ENCODE measurements around the gene C17orf75. TPM values are rescaled to one million over a fixed set of nuclear protein-coding genes. Genes with fewer than 3 reads are reported as not detected.

C17orf75 gene
- total and polyA plus RNA-seq, 2 of the 8 experiments (the other 6 are each of a cell fraction or from before 2014, with no cell fraction given) = 15.8 to 42.6 TPM

GRCh38 chr17:32341857-32342602 is at the start of gene C17orf75 (continued):
- TF ChIP-seq POLR2A (IDR thresholded peaks at IDR 0.05; ENCODE audit: control extremely low read depth in 1 of 2, low read depth in 2 of 2, low read length in 2 of 2) (peak; percentile 53 to 85), CHD2 (IDR thresholded peaks at IDR 0.05; ENCODE audit: low read length) (peak; percentile 57; the same call in 1 of the 2 replicates), BACH1 (IDR thresholded peaks at IDR 0.05; ENCODE audit: low read length) (no peak), TCF12 (IDR thresholded peaks at IDR 0.05; ENCODE audit: low read depth, low read length) (0 out of 2 replicates have a peak, but pooled peaks have one; percentile 44), POU5F1 (IDR thresholded peaks at IDR 0.05; ENCODE audit: low read depth, low read length) (0 out of 2 replicates have a peak, but pooled peaks have one; percentile 22), SP4 (IDR thresholded peaks at IDR 0.05; ENCODE audit: low read length) (no peak), USF2 (IDR thresholded peaks at IDR 0.05; ENCODE audit: low read length) (no peak), CBX5 (IDR thresholded peaks at IDR 0.05; ENCODE audit: low read depth, low read length) (no peak), SP2 (IDR thresholded peaks at IDR 0.05; ENCODE audit: low read length) (no peak)
- TF ChIP-seq, protein P1, sequence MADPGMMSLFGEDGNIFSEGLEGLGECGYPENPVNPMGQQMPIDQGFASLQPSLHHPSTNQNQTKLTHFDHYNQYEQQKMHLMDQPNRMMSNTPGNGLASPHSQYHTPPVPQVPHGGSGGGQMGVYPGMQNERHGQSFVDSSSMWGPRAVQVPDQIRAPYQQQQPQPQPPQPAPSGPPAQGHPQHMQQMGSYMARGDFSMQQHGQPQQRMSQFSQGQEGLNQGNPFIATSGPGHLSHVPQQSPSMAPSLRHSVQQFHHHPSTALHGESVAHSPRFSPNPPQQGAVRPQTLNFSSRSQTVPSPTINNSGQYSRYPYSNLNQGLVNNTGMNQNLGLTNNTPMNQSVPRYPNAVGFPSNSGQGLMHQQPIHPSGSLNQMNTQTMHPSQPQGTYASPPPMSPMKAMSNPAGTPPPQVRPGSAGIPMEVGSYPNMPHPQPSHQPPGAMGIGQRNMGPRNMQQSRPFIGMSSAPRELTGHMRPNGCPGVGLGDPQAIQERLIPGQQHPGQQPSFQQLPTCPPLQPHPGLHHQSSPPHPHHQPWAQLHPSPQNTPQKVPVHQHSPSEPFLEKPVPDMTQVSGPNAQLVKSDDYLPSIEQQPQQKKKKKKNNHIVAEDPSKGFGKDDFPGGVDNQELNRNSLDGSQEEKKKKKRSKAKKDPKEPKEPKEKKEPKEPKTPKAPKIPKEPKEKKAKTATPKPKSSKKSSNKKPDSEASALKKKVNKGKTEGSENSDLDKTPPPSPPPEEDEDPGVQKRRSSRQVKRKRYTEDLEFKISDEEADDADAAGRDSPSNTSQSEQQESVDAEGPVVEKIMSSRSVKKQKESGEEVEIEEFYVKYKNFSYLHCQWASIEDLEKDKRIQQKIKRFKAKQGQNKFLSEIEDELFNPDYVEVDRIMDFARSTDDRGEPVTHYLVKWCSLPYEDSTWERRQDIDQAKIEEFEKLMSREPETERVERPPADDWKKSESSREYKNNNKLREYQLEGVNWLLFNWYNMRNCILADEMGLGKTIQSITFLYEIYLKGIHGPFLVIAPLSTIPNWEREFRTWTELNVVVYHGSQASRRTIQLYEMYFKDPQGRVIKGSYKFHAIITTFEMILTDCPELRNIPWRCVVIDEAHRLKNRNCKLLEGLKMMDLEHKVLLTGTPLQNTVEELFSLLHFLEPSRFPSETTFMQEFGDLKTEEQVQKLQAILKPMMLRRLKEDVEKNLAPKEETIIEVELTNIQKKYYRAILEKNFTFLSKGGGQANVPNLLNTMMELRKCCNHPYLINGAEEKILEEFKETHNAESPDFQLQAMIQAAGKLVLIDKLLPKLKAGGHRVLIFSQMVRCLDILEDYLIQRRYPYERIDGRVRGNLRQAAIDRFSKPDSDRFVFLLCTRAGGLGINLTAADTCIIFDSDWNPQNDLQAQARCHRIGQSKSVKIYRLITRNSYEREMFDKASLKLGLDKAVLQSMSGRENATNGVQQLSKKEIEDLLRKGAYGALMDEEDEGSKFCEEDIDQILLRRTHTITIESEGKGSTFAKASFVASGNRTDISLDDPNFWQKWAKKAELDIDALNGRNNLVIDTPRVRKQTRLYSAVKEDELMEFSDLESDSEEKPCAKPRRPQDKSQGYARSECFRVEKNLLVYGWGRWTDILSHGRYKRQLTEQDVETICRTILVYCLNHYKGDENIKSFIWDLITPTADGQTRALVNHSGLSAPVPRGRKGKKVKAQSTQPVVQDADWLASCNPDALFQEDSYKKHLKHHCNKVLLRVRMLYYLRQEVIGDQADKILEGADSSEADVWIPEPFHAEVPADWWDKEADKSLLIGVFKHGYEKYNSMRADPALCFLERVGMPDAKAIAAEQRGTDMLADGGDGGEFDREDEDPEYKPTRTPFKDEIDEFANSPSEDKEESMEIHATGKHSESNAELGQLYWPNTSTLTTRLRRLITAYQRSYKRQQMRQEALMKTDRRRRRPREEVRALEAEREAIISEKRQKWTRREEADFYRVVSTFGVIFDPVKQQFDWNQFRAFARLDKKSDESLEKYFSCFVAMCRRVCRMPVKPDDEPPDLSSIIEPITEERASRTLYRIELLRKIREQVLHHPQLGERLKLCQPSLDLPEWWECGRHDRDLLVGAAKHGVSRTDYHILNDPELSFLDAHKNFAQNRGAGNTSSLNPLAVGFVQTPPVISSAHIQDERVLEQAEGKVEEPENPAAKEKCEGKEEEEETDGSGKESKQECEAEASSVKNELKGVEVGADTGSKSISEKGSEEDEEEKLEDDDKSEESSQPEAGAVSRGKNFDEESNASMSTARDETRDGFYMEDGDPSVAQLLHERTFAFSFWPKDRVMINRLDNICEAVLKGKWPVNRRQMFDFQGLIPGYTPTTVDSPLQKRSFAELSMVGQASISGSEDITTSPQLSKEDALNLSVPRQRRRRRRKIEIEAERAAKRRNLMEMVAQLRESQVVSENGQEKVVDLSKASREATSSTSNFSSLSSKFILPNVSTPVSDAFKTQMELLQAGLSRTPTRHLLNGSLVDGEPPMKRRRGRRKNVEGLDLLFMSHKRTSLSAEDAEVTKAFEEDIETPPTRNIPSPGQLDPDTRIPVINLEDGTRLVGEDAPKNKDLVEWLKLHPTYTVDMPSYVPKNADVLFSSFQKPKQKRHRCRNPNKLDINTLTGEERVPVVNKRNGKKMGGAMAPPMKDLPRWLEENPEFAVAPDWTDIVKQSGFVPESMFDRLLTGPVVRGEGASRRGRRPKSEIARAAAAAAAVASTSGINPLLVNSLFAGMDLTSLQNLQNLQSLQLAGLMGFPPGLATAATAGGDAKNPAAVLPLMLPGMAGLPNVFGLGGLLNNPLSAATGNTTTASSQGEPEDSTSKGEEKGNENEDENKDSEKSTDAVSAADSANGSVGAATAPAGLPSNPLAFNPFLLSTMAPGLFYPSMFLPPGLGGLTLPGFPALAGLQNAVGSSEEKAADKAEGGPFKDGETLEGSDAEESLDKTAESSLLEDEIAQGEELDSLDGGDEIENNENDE (IDR thresholded peaks at IDR 0.05; ENCODE audit: insufficient replicate concordance, low read length) = no peak
